Sigmoid colon (tissue), 7 donors: Measurements from ENCODE around the gene TNNI3. TPM values are rescaled to one million over a fixed set of nuclear protein-coding genes. Genes with fewer than 3 reads are reported as not detected.

Experiments used
- DNase-seq: peaks from one replicate; pipeline ENCODE4 v3.0.0-alpha.2; 2019
- H3K27ac ChIP-seq, 4 donors: fragments of 200-600 bp; sonication (generic); one replicate each; pipeline ENCODE4 v1.5.1; 2016 to 2019; ENCODE audit warnings: mild to moderate bottlenecking in 1 of 4
- H3K27me3 ChIP-seq, 3 donors: fragments of 200-600 bp; sonication (generic); one replicate each; pipeline ENCODE4 v1.5.1; 2019; ENCODE audit warnings: mild to moderate bottlenecking in 1 of 3
- H3K36me3 ChIP-seq, 4 donors: fragments of 200-600 bp; sonication (generic); one replicate each; pipeline ENCODE4 v1.5.1; 2016 to 2019
- H3K4me1 ChIP-seq, 4 donors: fragments of 200-600 bp; sonication (generic); one replicate each; pipeline ENCODE4 v1.5.1; 2017 to 2019
- H3K4me3 ChIP-seq, 4 donors: fragments of 200-600 bp; sonication (generic); one replicate each; pipeline ENCODE4 v1.5.1; 2017 to 2019; ENCODE audit warnings: mild to moderate bottlenecking in 2 of 4, moderate library complexity in 1 of 4
- H3K9me3 ChIP-seq, 4 donors: fragments of 200-600 bp in 3 of 4; sonication (generic) in 3 of 4; one replicate each; pipeline versions ENCODE4 v1.5.1 to v1.6.1; 2013 to 2019
- EP300 ChIP-seq, 4 donors: sonication (generic); formaldehyde crosslinking; IDR thresholded peaks; one replicate each; pipeline ENCODE4 v1.6.1; 2017; ENCODE audit warnings: antibody characterized with exemption in 4 of 4
- POLR2A ChIP-seq, 2 donors: fragments of 450-650 bp; IDR thresholded peaks; one replicate each; pipeline ENCODE4 v1.6.1; 2016; ENCODE audit warnings: antibody characterized with exemption in 2 of 2, mild to moderate bottlenecking in 2 of 2, moderate library complexity in 2 of 2
- POLR2AphosphoS5 ChIP-seq, 4 donors: sonication (generic); formaldehyde crosslinking; IDR thresholded peaks; one replicate each; pipeline ENCODE4 v1.6.1; 2017; ENCODE audit warnings: antibody characterized with exemption in 4 of 4
- WGBS, 2 donors: extraction: QIAGEN DNeasy Blood & Tissue Kit; methylation state at CpG; one replicate each; pipeline ENCODE4 v1.1.7; 2013; 5-methylcytosine and 5-hydroxymethylcytosine counted together
- intact Hi-C: fragments of 100-400 bp; cut with DNase I; formaldehyde crosslinking; loops from one replicate; pipeline ENCODE4 v1.15.1; 2023
- polyA plus RNA-seq, 3 donors: library from polyadenylated mRNA; stranded (reverse); fragments of 200-250 nt; gene quantifications; one replicate each; pipeline ENCODE4 v1.2.3, GENCODE V29; 2013
- total RNA-seq, 4 donors: library from RNA; depleted of rRNA; stranded (reverse); fragments of >200 nt; gene quantifications; one replicate each; pipeline ENCODE4 v1.1.0, GENCODE V29; 2016
- TF ChIP-seq, protein P1 (sequence below), 4 experiments: fragments of 450-650 bp in 3 of 4; fragments of 200-600 bp in 1 of 4; IDR thresholded peaks; one replicate each; pipeline ENCODE4 v1.5.1; 2016 to 2019; ENCODE audit warnings: antibody characterized with exemption in 4 of 4, mild to moderate bottlenecking in 3 of 4, moderate library complexity in 2 of 4
- donor health status: healthy with polysubstance abuse.
- donor health status: Bipolar disorder and iron deficiency.
- donor health status: healthy.

Gene TNNI3
- total and polyA plus RNA-seq, 7 donors, result 3.6 to 45.5 (median 3.6) TPM; not detected in 4

DNA sequence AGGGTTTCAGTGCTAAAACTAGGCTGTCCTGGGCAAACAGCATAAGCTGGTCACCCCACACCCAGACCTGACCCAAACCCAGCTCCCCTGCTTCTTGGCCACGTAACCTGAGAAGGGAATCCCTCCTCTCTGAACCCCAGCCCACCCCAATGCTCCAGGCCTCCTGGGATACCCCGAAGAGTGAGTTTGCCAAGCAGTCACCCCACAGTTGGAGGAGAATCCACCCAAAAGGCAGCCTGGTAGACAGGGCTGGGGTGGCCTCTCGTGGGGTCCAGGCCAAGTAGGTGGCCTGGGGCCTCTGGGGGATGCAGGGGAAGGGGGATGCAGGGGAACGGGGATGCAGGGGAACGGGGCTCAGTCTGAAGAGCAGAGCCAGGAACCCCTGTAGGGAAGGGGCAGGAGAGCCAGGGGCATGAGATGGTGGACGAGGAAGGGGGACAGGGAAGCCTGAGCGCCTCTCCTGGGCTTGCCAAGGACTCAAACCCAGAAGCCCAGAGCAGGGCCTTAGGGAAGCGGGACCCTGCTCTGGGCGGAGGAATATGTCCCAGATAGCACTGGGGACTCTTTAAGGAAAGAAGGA is 42.9 kb downstream of the TNNI3 start:
- peaks cover 0 to 74% (median 63%) of the 10 kb centered on the region in 4 donors for H3K4me1 ChIP-seq
- H3K36me3 ChIP-seq, result peaks cover 0 to 17% (median 6%) of the 10 kb centered on the region in 4 donors
- no peak for DNase-seq
- peak overlapping the region; percentile 95 to 99 (median 98) for H3K27ac ChIP-seq
- no peaks in the 10 kb centered on the region for H3K27me3 ChIP-seq
- 91 to 95% methylated on average over 9 of the region's 9 CpGs for WGBS, 2 donors
- intact Hi-C loops, result loop anchor here (5.0 to 10.0 kb wide), 4 partner anchors 540 to 1247 kb away; partner anchors contain the start of genes LENG9, MYADM, TSEN34 and U2AF2
- H3K9me3 ChIP-seq, result no peaks in the 10 kb centered on the region
- TF ChIP-seq EP300 (IDR thresholded peaks at IDR 0.05), result no peak
- no peak for TF ChIP-seq POLR2AphosphoS5 (IDR thresholded peaks at IDR 0.05)
- TF ChIP-seq POLR2A (IDR thresholded peaks at IDR 0.05), result no peak
- TF ChIP-seq, protein P1, sequence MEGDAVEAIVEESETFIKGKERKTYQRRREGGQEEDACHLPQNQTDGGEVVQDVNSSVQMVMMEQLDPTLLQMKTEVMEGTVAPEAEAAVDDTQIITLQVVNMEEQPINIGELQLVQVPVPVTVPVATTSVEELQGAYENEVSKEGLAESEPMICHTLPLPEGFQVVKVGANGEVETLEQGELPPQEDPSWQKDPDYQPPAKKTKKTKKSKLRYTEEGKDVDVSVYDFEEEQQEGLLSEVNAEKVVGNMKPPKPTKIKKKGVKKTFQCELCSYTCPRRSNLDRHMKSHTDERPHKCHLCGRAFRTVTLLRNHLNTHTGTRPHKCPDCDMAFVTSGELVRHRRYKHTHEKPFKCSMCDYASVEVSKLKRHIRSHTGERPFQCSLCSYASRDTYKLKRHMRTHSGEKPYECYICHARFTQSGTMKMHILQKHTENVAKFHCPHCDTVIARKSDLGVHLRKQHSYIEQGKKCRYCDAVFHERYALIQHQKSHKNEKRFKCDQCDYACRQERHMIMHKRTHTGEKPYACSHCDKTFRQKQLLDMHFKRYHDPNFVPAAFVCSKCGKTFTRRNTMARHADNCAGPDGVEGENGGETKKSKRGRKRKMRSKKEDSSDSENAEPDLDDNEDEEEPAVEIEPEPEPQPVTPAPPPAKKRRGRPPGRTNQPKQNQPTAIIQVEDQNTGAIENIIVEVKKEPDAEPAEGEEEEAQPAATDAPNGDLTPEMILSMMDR (IDR thresholded peaks at IDR 0.05), result no peak
- H3K4me3 ChIP-seq, result peak overlapping the region in 3 of 4 donors; percentile 84 to 96 (median 87)

DNA sequence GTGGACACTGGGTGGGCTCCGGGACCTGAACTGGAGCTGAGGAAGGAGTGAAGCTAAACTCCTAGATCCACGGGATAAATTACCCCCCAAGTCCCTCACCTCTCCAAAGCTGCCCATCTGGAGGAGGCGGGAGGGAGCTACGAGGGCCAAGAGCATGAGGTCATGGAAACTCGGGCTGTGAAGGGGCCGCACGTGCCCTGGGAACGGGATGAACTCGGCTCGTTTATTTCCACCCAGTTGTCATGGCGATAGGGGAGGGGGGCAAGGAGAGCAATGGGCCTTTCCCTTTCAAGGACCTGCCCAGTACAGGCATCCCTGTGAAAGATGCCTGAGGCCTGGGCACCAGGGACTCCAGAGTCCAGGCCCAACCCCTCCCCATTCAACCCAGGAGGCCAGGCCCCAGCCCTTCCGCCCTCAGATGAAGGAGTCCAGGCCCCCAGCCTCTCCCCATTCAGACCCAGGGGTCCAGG is 43.9 kb downstream of the TNNI3 start:
- intact Hi-C loops, result loop anchor here (2.0 to 10.0 kb wide), 4 partner anchors 25 to 919 kb away; partner anchors contain the start of genes LENG9, TSEN34 and U2AF2
- peaks cover 0 to 27% (median 8%) of the 10 kb centered on the region in 4 donors for H3K36me3 ChIP-seq
- H3K27ac ChIP-seq, result peak overlapping the region; percentile 95 to 99 (median 98)
- H3K9me3 ChIP-seq, result no peaks in the 10 kb centered on the region
- no peaks in the 10 kb centered on the region for H3K27me3 ChIP-seq
- TF ChIP-seq, protein P1 (IDR thresholded peaks at IDR 0.05), result no peak
- TF ChIP-seq POLR2AphosphoS5 (IDR thresholded peaks at IDR 0.05) (peak; percentile 80 to 93 (median 82)), POLR2A (IDR thresholded peaks at IDR 0.05) (peak; percentile 13 to 65), EP300 (IDR thresholded peaks at IDR 0.05) (peak; percentile 97 to 99 (median 99))
- H3K4me3 ChIP-seq, result peak overlapping the region in 3 of 4 donors; percentile 25 to 96 (median 35)
- H3K4me1 ChIP-seq, result peaks cover 0 to 78% (median 65%) of the 10 kb centered on the region in 4 donors
- peak; percentile 99 for DNase-seq
- 55 to 59% methylated on average over 12 of the region's 12 CpGs for WGBS, 2 donors

- H3K27ac ChIP-seq, result peak overlapping the region; percentile 95 to 99 (median 98)
- H3K36me3 ChIP-seq, result peaks cover 0 to 29% (median 8%) of the 10 kb centered on the region in 4 donors
- peaks cover 0 to 72% (median 59%) of the 10 kb centered on the region in 4 donors for H3K4me1 ChIP-seq
- no peak for DNase-seq
- intact Hi-C loops, result loop anchor here (2.0 to 10.0 kb wide), 4 partner anchors 24 to 918 kb away; partner anchors contain the start of genes LENG9, TSEN34 and U2AF2
- 74 to 85% methylated on average over 23 of the region's 23 CpGs for WGBS, 2 donors
- no peak for TF ChIP-seq EP300 (IDR thresholded peaks at IDR 0.05)
- TF ChIP-seq POLR2A (IDR thresholded peaks at IDR 0.05), result no peak
- TF ChIP-seq, protein P1 (IDR thresholded peaks at IDR 0.05), result no peak
- no peak for TF ChIP-seq POLR2AphosphoS5 (IDR thresholded peaks at IDR 0.05)
- no peaks in the 10 kb centered on the region for H3K27me3 ChIP-seq
- peak overlapping the region in 3 of 4 donors; percentile 25 to 96 (median 35) for H3K4me3 ChIP-seq
- no peaks in the 10 kb centered on the region for H3K9me3 ChIP-seq
These were observed 44.6 kb downstream of the TNNI3 start for GRCh38 chr19:55112777-55113569.

DNA sequence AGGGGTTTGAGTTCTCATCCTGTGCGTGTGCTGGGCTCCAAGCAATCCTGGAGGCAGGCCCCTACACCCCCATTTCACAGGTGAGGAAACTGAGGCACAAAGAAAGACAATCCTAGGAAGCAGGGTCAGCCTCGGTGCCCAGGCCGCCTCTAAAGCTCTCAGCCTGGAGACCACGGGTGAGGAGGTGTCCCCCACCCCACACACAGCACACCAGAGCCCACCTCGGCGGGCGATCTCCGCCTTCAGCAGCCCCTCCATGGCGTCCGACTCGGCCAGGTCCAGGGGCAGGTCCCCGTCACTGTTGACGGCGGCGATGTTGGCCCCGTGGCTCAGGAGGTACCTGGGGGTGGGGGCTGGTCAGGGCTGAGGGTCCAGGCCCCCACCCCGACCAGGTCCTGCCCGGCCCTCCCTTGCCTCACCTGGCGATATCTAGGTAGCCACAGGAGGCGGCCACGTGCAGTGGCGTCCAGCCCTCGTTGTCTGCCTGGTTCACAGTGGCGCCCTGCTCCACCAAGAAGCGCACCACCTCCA is 45.2 kb downstream of the TNNI3 start:
- peak overlapping the region in 1 of 4 donors; percentile 96 for H3K4me3 ChIP-seq
- TF ChIP-seq EP300 (IDR thresholded peaks at IDR 0.05) (no peak), POLR2AphosphoS5 (IDR thresholded peaks at IDR 0.05) (no peak), POLR2A (IDR thresholded peaks at IDR 0.05) (no peak)
- TF ChIP-seq, protein P1 (IDR thresholded peaks at IDR 0.05), result no peak
- no peaks in the 10 kb centered on the region for H3K27me3 ChIP-seq
- peak overlapping the region; percentile 95 to 99 (median 98) for H3K27ac ChIP-seq
- H3K9me3 ChIP-seq, result no peaks in the 10 kb centered on the region
- WGBS, 2 donors, result 94 to 96% methylated on average over 25 of the region's 25 CpGs
- peaks cover 0 to 70% (median 59%) of the 10 kb centered on the region in 4 donors for H3K4me1 ChIP-seq
- intact Hi-C loops, result loop anchor here (2.0 to 10.0 kb wide), 4 partner anchors 24 to 918 kb away; partner anchors contain the start of genes LENG9, TSEN34 and U2AF2
- DNase-seq, result no peak
- H3K36me3 ChIP-seq, result peaks cover 0 to 29% (median 8%) of the 10 kb centered on the region in 4 donors
